GM19438 (cell line): ENCODE data around the gene MRM2.
A peak's percentile ranks its signal among the peaks of the same experiment; 100 is the strongest.
"Not testable (repeated sequence)": the region's sequence is repeated elsewhere in the genome, so short reads cannot be mapped to it uniquely, and the experiment has no call there.

ENCODE experiments used
- ATAC-seq: cut with Tn5 transposase; IDR thresholded peaks from one replicate; pipeline ENCODE4 v1.9.1; 2021; ENCODE audit warnings: low read depth; ENCODE audit not compliant: unreplicated experiment

The MRM2 gene

DNA sequence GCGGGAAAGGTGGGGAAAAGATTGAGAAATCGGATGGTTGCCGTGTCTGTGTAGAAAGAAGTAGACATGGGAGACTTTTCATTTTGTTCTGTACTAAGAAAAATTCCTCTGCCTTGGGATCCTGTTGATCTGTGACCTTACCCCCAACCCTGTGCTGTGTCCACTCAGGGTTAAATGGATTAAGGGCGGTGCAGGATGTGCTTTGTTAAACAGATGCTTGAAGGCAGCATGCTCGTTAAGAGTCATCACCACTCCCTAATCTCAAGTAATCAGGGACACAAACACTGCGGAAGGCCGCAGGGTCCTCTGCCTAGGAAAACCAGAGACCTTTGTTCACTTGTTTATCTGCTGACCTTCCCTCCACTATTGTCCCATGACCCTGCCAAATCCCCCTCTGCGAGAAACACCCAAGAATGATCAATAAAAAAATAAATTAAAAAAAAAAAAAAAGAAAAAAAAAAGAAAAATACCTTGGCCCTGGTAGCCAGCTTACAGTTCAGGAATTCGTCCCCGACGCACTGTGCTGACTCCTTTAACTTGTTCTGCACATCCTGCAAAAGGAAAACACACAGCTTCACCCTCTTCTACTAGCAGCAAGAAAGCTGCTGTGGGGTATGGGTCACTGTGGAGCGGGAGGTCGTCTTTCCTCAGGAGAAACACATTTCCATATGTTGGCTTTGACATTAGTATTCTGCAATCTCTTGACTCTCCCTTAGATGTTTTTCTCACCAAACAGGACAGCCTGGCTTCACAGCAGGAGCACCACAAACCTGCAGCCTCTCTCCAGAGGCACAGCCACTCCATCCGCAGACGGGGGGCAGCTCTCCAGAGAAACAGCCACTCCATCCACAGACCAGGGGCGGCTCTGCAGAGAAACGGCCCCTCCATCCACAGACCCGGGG, 27.3 kb upstream of the MRM2 start:
- not testable (repeated sequence) for ATAC-seq

DNA sequence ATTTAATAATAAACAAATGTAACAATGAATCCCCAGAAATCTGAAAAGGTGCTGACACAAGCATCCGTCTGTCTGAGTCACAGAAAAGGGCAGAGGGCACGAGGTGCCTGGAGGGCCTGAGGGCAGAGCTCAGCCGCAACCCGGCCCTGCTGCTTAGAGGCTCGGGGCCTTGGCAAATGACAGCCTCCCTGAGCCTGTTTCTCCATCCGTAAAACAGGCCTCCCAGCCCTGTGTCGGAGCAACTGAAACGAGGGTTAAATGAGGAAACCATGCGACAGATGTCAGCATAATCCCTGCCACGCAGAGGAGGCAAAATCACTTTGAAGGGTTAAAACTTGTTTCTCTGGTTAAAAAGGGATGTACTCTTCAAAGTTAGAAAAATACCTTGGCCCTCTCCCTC, 24.9 kb upstream of the MRM2 start:
- ATAC-seq = no peak

DNA sequence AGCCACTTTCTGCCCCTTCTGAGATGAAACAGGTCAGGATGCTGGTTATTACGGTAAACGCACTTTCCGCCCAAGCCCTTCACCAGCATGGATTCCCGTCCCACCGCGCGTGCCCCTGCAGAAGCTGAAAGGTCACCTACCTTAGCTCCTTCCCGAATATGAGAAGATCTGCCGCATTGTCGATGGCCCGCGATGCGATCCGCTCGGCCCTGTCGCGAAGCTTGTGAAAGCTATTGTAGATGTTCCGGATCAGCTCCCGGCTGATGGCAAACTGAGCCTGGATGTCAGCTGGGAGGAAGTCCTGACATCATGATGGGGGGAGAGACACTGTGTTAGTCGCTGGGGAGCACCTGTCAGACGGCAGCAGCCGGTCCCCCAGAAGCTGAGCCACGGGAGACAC, 22.2 kb upstream of the MRM2 start:
- no peak for ATAC-seq

DNA sequence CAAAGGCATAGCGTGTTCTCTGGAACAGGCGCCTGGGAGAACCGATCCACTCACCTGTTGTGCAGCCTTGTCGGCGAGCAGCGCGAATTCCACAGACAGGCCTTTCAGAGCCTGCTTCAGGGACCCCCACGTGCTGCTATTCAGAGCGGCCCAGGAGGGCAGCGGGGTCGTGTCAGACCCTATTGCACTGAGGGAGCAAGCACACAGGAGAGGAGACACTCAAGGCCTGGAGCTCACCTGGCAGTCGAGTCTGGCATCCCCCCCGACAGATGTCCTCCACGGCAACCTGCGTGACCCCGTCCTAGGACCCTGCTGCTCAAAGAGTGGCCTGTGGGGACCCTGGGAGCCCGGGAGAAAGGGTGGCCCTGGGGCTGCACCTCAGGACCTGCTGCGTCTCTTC, 21.2 kb upstream of the MRM2 start:
- no peak for ATAC-seq

DNA sequence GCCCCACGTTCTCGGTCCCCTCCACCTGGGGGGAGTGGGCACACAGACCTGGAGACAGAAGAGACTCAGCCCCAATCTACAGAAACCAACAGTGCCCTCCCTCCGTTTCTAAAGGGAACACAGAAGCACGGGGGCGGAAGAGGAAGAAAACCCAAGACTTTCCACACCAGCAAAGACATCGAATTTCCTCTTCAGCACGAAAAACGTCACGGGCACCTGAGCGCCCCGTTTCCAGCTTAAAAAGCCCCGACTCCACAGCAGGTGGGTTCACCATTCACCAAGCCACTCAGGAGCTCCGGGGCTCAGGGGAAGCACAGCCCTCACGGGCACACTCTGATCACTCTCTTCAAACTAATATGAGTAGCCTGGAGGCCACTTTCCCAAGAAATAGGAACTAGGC, 19.6 kb upstream of the MRM2 start:
- no peak for ATAC-seq

DNA sequence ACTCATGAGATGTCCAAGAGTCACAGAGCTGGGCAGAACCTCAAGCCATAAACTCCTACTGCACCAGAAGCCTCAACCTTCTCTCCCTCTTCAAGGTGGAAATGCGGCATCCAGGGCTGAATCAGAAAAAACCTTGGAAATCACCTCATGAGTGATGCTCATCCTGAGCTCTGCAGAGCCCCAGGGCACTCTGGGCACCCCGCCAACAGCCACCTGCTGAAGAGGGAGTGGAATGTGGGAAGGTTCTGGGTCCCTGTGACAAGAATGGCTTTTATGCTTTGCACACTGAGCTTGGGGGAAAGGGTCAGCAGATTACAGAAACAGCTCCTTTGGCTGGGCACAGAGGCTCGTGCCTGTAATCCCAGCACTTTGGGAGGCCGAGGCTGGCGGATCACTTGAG, 18.8 kb upstream of the MRM2 start:
- no peak for ATAC-seq

DNA sequence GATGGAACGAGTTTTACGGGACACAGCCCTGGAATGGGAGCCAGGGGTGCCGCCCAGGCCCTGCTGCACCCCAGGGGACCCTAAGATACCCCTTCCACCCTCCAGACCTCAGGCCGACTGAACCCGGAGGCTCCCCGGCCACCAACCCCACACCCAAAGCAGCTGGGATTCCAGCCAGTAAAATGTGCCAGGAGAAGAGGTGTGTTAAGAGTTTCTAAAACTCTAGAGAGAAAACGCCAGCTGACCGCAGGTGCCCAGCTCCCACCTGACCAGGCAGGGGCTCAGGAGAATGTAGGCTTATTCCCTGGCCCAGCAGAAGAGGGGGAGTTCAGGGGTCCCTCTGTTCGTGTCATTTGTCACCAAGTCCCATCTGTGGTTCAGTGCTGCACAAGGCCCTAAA, 17.5 kb upstream of the MRM2 start:
- ATAC-seq = no peak

DNA sequence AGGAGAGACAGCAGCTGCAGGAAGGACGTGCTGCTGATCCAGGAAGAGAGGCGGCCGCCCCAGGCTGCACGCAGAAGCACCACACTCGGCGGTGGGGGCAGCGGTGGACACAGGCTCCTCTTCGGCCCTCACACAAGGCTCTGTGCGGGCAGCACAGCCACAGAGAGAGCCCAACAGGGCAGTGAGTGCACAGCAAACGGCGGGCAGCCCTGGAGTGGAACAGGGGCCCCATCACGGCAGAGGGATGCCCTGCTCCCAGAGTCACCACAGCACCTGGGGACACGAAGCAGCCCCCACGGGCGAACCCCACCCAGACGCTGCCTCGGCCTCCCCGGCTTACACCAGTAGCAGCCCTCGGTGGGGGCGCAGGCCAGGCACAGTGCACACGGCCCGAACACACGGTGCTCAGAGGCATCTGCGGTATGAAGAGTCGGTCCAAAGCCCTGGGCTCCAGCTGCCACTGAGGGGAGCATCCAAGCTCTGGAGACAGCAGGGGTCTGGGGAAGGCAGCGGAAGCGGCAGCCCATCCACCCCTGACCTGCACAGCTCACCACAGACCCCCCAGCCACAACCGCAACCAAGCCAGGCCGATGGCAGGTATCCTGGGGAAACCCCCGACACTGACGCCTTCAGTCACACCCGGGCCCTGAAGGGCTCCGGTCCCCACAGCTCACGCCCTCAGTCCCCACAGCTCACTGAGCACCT, 16.8 kb upstream of the MRM2 start:
- peak; percentile 65 for ATAC-seq

DNA sequence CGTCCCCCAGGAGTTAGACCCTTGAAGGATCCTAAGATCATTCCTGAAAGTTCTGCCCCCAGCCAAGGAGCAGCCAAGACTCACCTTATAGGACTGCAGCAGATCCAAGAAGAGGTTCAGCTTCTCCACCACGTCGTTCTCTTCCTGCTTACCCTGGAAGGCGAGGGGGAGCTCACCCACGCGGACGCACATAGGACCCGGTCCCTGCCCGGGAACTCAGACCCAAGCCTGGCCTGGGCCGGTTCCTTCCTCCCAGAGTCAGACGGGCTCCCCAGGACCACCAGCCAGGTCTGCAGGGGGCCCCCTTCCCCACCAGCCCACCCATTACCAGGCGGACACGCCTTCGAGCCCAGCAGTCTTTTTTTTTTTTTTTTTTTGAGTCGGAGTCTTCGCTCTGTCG, 15.6 kb upstream of the MRM2 start:
- ATAC-seq = no peak

DNA sequence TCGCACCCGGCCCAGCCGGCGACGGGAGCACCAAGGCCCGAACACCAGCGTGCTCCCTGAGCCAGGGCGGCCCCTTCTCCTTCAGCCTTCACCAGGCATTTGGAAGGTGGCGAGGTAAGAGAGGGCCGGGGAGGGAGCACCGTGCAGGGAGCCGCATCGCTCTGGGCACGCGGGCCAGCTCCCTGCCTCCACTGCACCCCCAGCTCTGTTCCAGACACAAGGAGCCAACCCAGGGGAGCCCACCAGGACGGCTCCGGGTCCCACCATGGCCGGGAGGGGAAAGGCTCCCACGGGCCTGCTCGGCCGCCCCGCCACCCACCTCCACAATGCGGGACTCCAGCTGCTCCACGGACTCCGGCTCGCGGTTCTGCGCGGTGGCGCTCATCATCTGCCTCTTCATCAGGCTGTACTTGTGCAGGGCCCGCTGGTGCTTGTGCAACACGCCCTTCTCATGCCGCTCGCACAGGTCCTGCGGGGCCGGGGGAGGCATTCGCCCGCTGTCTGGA, 15.1 kb upstream of the MRM2 start:
- no peak for ATAC-seq

DNA sequence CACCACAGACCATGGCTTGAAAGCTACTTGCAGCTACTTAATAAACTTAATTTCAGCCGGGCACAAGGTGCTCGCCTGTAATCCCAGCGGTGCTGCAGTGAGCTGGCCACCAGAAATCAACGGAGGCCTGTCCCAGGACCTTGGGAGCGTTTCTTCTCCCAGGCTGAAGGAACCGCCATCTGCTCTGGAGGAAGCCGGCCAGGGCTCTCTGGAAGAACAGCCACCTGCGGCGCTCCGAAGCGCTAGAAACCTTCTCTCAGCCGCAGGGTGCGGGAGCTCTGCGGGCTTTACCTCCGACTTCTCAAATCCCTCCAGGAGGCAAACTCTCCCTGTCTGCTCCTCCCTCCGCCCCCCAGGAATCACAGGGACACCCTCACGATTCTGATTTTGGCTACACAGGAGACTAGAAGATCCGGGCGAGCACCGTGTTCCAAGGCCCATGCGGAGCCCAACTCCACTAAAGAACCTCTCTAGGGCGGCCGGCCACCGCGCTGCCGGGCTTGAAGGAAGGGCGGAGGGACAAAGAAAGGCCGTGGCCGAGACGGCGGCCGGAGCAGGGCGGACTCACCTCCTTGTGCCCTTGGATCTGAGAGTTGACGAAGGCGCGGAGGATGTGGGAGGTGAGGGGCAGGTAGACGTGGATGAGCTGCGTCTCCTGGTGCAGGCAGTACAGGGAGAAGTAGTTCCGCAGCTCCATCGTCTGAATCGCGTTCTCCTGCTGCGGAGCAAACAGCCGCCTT, 14.5 kb upstream of the MRM2 start:
- ATAC-seq = no peak

DNA sequence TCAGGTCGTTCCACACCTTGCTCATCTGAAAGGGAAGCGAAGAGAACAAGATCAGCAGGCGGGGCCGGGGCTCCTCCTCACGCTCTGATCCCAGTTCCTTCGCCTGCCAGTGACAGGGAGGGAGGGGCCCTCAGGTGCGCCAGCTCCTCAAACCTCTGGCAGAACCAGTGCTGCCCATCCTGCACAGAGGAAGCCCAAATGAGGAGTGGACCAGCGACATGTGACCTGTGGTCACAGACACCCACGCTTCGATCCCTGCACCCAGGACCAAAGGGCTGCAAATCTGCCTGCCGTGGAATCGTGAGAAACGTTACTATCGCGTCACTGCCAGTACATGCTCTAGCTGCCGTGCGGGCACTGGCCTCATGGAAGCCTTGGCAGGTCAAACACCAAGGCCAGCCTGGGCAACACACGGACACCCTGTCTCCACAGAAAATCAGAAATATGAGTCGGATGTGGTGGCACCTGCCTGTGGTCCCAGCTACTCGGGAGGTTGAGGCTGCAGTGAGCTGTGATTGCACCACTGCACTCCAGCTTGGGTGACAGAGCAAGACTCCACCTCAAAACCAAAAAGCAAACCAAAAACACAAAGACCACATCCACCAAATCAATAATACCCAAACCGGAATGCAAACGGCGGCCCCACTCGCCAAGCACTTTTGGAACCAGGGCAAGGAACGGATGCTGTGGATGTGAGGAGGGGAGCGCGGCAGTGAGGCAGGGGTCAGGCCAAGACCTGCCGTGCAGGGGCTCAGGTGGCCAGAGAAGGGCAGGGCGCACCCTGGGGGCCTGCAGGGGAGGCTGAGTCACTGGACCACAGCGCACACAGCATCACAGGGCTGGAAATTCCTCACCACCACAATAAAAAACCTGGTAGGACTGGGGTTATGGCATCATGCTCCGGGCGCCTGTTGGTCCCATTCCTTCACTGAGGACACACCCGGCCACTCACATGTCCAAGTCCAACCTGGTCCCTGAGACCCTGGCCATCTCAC, 13.4 kb upstream of the MRM2 start:
- no peak for ATAC-seq

DNA sequence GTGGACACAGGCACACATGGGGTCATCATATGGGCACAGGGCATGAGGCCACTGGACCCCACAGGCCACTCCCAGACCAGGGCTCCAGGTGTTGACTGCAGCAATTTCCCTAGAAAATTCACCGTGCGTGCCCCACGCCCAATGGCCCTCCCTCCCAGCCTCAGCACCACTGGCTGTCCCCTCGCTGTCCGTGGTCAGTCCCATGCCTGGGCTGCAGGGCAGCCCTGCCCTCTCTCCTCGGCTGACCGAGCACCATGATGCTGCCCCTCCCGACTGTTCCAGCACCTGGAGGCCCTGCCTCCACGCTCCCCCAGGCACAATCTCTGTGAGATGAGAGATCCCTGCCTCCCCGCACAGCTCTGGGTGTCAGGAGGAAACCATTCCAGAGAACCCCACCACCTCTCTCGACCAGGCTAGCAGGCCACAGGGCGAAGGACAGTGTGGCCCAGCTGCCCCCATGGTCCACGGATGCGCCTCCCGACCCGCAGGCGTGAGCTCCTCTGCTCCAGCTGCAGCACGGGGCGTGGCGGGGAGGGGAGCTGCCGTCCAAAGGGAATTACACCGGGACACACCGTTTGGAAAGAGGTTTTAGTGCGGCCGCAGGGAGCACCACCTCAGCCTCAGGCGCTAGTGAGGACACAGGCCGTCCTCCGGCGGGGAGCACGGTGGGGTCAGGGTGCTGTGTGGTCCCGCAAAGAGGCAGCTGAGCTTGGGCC, 12.6 kb upstream of the MRM2 start:
- ATAC-seq = no peak

DNA sequence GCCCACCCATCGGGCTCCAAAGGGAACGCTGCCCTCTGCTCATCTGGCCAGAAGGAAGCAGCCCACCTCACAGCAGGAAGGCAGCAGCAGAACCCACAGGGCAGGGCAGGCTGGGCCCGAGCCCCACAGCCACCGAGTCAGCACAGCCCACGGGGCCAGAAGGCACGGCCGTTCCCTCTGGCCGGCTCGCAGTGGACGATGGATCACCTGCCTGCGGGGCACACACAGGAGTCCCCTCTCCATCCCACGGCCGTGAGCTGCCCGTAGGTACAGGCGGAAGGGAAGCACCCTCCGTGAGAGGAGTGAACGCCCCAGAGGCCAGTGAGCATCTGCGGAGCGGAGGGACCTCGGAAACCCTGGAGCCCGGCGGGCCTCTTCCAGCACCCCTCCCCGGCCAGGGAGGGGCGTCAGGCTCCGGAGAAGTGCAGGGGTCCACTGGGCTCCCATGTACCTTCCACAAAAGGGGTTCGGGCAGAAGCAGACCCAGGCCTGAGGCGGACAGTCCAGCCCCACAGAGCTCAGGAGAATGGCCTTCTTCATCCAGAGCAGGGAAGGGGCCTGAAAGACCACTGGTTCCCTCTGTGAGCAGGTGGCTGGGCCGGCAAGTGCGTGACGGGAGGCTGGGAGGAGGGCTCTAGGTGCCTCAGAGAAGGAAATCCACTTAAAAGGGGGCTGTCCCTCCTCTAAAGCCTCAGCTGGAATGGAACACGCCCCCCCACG, 11.7 kb upstream of the MRM2 start:
- ATAC-seq = no peak

DNA sequence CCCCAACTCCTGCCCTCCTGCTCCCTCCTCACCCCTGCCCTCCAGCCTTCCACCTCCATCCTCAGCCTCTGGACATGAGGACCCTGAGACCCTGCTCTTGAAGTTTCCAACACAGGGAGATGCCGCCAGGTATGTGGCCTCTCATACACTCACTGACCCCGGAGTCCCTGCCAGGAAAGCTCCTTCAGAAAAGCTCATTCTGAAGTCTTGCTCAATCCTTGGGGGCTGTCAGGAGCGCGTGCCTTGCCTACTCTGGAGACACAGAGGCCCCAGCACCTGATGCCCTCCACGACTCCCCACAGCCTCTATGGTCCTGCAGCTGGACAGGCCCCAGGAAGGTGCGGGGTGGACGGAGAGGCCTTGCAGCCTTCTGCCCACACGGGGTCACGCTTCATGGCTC, 11.0 kb upstream of the MRM2 start:
- no peak for ATAC-seq

DNA sequence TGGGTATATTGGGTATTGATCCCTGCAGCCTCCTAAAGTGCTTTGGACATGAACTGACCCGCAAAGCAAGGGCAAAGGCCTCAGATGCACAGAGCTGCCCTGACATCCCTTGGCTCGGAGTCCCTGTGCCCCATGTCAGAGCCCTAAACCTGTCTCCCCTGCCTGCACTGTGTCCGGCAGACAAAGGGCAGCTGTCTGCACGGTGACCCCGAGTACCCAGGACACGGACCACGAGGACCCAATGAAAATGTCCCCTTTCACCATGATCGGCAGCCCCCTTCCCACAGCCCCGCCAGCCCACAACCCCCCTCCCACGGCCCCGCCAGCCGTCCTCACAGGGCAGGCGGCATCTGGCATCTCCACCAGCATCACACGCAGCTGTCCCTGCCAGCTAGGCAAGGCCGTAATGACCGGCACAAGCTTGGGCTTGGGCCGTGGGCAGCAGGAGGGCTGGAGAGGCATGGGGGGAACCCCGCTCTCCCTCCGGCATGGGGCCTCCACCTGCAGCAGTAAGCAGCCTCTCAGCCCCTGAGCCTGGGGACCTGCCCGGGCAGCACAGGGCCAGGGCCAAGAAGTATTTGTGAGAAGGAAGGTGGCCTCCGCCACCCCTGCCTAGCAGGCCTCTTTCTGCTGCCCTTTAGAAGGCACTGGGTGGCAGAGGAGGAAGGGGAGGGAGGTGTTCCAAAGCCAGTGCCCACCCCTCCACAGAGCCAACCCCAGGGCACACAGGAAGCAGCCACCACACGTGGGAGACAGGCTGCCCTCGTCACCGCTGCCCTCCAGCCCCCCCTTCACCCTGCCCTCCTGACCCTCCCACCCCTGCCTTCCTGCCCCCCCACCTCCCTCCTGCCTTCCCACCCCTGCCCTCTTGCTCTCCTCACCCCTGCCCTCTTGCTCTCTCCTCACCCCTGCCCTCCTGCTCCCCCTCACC, 10.1 kb upstream of the MRM2 start:
- no peak for ATAC-seq

DNA sequence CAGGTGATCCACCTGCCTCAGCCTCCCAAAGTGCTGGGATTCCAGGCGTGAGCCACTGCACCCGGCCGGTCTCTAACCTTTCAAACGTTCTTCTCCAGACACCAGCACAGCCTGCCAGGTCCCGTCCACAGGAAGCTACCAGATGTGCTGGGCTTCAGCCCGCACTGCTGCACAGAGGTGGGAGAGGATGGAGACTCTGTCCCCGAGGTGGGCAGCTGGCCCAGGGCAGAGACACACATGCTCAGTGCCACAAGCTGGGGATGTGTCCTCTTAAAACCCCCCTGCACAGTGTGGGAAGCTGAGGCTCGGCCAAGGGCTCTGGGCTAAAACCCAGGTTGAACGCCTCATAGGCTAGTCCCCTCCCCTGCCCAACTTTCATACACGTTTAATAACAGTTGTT, 9.4 kb upstream of the MRM2 start:
- ATAC-seq = no peak
